DOHH2 (cell line): Measurements from ENCODE around the gene ETNK2.

ENCODE experiments used
- H3F3A ChIP-seq: fragments of 200-600 bp; sonication (generic), shearing (Covaris generic); 2 replicates; pipeline ENCODE4 v1.6.0; 2016; ENCODE audit warnings: antibody characterized with exemption, mild to moderate bottlenecking; ENCODE audit not compliant: control insufficient read depth, insufficient read depth
- H3K27ac ChIP-seq: fragments of 200-600 bp; sonication (generic); 2 replicates; pipeline ENCODE4 v1.5.1; 2014; ENCODE audit warnings: low read depth, mild to moderate bottlenecking, low read length, moderate library complexity
- H3K27me3 ChIP-seq: fragments of 200-600 bp; sonication (generic); 2 replicates; pipeline ENCODE4 v1.6.1; 2014; ENCODE audit warnings: mild to moderate bottlenecking, low read length, mixed read lengths; ENCODE audit not compliant: control insufficient read depth
- H3K36me3 ChIP-seq: fragments of 200-600 bp; sonication (generic); 2 replicates; pipeline ENCODE4 v1.6.1; 2014; ENCODE audit warnings: mild to moderate bottlenecking, low read length, moderate library complexity, mixed read lengths; ENCODE audit not compliant: control insufficient read depth
- H3K4me1 ChIP-seq: fragments of 200-600 bp; sonication (generic); 2 replicates; pipeline ENCODE4 v1.6.1; 2014; ENCODE audit warnings: mild to moderate bottlenecking, low read length, mixed read lengths; ENCODE audit not compliant: control insufficient read depth
- H3K4me2 ChIP-seq: fragments of 200-600 bp; sonication (generic); 2 replicates; pipeline ENCODE4 v1.6.0; 2014; ENCODE audit warnings: mild to moderate bottlenecking, low read length, moderate library complexity
- H3K4me3 ChIP-seq: fragments of 200-600 bp; sonication (generic); 2 replicates; pipeline ENCODE4 v1.5.1; 2014; ENCODE audit warnings: mild to moderate bottlenecking, low read length, mixed read lengths
- H3K79me2 ChIP-seq: fragments of 200-600 bp; sonication (generic); 2 replicates; pipeline ENCODE4 v1.6.1; 2014; ENCODE audit warnings: mild to moderate bottlenecking, low read length, mixed read lengths; ENCODE audit not compliant: control insufficient read depth
- H3K9me2 ChIP-seq: fragments of 200-600 bp; sonication (generic); replicated peaks from 2 replicates; pipeline ENCODE4 v1.6.1; 2014; ENCODE audit warnings: mild to moderate bottlenecking, low read length, mixed read lengths; ENCODE audit not compliant: control insufficient read depth
- H3K9me3 ChIP-seq: fragments of 200-600 bp; sonication (generic); 2 replicates; pipeline ENCODE4 v1.6.1; 2014; ENCODE audit warnings: antibody characterized with exemption, low read length, mixed read lengths; ENCODE audit not compliant: control insufficient read depth, insufficient read depth
- H4K20me1 ChIP-seq: fragments of 200-600 bp; sonication (generic); 2 replicates; pipeline ENCODE4 v1.6.0; 2014; ENCODE audit warnings: low read depth, mild to moderate bottlenecking, antibody characterized with exemption, low read length, moderate library complexity; ENCODE audit not compliant: control insufficient read depth, insufficient read depth
- EZH2phosphoT487 ChIP-seq: fragments of 200-600 bp; sonication (generic); IDR thresholded peaks from 2 replicates; pipeline ENCODE4 v1.6.1; 2017; ENCODE audit warnings: borderline replicate concordance, mild to moderate bottlenecking, antibody characterized with exemption, low read length, moderate library complexity, mixed read lengths
- TF ChIP-seq, protein P1 (sequence below): fragments of 200-600 bp; sonication (generic); IDR thresholded peaks from one replicate; pipeline ENCODE4 v1.5.1; 2014; ENCODE audit warnings: antibody characterized with exemption, mild to moderate bottlenecking, low read depth, low read length; ENCODE audit not compliant: poor library complexity, severe bottlenecking

Gene ETNK2

DNA sequence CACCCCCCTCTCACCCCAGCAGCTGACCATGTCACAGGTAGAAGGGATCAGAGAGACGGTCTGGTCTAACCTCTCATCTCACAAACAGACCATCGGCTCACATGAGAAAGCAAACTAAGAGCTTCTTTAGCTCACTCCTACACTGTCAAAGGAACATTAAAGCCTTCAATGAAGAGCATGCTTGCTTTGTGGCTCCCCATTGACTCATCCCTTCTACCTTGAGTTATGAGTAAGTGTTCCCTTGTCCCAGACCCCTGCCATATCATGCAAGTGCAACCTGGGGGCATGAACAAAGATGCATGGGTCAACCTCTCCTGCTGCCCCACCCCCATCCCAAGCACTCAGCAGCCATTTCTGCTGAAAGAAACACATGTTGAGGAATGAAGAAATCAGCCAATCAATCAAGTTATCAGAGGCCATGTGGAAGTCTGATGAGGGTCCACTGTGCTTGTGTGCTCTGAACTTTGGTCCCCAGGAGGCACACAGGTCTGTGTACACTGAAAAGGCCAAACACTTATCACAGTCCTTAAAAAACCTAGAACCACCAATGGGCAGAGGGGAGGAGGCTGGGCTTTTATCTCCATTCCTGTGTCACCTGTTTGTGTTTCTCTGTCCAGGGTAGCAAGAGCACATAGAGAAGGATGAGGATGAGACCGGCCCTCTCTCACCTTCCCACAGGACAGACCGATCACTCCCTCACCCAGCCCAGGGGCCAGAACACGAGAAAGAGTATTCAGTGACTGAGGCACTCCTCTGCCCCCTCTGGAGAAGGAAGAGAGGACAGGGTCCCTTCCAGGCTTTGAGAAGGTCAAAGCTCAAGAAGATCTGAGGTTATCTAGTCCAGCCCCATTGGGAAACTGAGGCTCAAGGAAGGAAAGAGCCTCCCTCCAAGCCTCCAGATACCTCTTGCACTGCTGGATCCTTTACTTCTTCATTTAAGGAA lies 9.5 kb downstream of the ETNK2 start:
- peaks cover 14% of the 10 kb centered on the region for H3K27me3 ChIP-seq
- no peak overlapping the region for H3K4me3 ChIP-seq
- no peaks in the 10 kb centered on the region for H3K36me3 ChIP-seq
- no peaks in the 10 kb centered on the region for H4K20me1 ChIP-seq
- H3K9me3 ChIP-seq = no peaks in the 10 kb centered on the region
- no peak overlapping the region for H3K4me2 ChIP-seq
- no peaks in the 10 kb centered on the region for H3K4me1 ChIP-seq
- no peak overlapping the region for H3K27ac ChIP-seq
- H3K9me2 ChIP-seq = no peaks in the 10 kb centered on the region
- no peaks in the 10 kb centered on the region for H3F3A ChIP-seq
- H3K79me2 ChIP-seq = no peaks in the 10 kb centered on the region
- TF ChIP-seq EZH2phosphoT487 = no peak
- TF ChIP-seq, protein P1, sequence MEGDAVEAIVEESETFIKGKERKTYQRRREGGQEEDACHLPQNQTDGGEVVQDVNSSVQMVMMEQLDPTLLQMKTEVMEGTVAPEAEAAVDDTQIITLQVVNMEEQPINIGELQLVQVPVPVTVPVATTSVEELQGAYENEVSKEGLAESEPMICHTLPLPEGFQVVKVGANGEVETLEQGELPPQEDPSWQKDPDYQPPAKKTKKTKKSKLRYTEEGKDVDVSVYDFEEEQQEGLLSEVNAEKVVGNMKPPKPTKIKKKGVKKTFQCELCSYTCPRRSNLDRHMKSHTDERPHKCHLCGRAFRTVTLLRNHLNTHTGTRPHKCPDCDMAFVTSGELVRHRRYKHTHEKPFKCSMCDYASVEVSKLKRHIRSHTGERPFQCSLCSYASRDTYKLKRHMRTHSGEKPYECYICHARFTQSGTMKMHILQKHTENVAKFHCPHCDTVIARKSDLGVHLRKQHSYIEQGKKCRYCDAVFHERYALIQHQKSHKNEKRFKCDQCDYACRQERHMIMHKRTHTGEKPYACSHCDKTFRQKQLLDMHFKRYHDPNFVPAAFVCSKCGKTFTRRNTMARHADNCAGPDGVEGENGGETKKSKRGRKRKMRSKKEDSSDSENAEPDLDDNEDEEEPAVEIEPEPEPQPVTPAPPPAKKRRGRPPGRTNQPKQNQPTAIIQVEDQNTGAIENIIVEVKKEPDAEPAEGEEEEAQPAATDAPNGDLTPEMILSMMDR = no peak

DNA sequence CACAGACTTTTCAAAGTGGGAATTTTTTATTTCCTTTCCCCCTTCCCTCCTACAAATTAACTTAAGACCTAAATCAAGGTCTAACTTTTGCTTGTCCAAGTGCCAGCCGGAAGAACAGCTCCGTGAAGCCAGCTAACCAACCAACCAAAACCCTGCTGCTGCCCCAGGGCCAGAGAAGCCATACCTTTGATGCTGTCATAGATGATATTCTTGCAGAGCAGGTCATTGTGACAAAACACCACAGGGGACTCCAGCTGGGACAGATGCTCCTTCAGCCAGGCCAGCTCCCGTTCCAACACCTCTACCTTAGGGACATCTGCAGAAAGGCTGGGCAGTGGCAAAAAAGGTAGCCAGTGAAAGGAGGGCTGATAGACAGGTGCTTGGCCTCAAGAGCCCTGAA lies 10.7 kb downstream of the ETNK2 start:
- H3K27ac ChIP-seq = no peak overlapping the region
- TF ChIP-seq, protein P1 = no peak
- no peak for TF ChIP-seq EZH2phosphoT487
- no peaks in the 10 kb centered on the region for H4K20me1 ChIP-seq
- no peaks in the 10 kb centered on the region for H3K36me3 ChIP-seq
- H3K79me2 ChIP-seq = no peaks in the 10 kb centered on the region
- H3K9me2 ChIP-seq = no peaks in the 10 kb centered on the region
- H3K4me2 ChIP-seq = no peak overlapping the region
- no peaks in the 10 kb centered on the region for H3K9me3 ChIP-seq
- no peaks in the 10 kb centered on the region for H3F3A ChIP-seq
- H3K4me1 ChIP-seq = no peaks in the 10 kb centered on the region
- H3K4me3 ChIP-seq = no peak overlapping the region
- peaks cover 14% of the 10 kb centered on the region for H3K27me3 ChIP-seq

DNA sequence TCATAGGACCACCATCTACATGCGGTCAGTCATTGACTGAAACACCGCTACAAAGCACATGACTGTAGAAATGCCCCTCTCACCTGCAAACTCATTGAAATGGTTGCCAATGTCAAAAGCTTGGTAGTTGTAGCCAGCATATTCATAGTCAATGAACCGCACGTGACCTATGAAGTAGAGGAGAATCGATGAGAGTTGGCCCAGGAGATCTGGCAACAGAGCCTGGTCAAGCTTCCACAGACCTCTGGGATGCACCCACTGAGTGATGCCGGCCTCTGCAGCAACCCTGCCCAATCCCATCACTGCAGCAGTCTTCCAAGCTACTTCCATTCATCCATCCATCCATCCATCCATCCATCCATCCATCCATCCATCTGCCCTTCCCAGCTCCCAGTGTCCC lies 11.9 kb downstream of the ETNK2 start:
- Histone ChIP-seq H3K27ac (no peak overlapping the region), H3K9me2 (no peaks in the 10 kb centered on the region), H3K4me1 (no peaks in the 10 kb centered on the region), H3K4me3 (no peak overlapping the region), H3K27me3 (peaks cover 11% of the 10 kb centered on the region; the same call in 1 of the 2 replicates), H3K9me3 (no peaks in the 10 kb centered on the region), H4K20me1 (no peaks in the 10 kb centered on the region), H3K79me2 (no peaks in the 10 kb centered on the region), H3K36me3 (no peaks in the 10 kb centered on the region), H3F3A (no peaks in the 10 kb centered on the region), H3K4me2 (no peak overlapping the region)
- TF ChIP-seq, protein P1 = no peak
